NCI-H2081 treated with DMSO at 0.1 percent for 48 hours (cell line): Measurements from ENCODE around the gene CACNB2.
"Not testable (repeated sequence)": the region's sequence is repeated elsewhere in the genome, so short reads cannot be mapped to it uniquely, and the experiment has no call there.

ENCODE experiments used
- DNase-seq: peaks from one replicate; lab custom pipeline; 2025; lab: John Stamatoyannopoulos, UW

The CACNB2 gene

GRCh38 chr10:18401416-18402195, 261.4 kb downstream of the CACNB2 start:
- DNase-seq, result no peak

- no peak for DNase-seq
Observed at GRCh38 chr10:18402853-18403252, 262.6 kb downstream of the CACNB2 start.

GRCh38 chr10:18404530-18404929, 264.3 kb downstream of the CACNB2 start:
- DNase-seq, result no peak

GRCh38 chr10:18406136-18406535, 265.9 kb downstream of the CACNB2 start:
- no peak for DNase-seq

GRCh38 chr10:18409599-18410397, 269.6 kb downstream of the CACNB2 start:
- DNase-seq, result no peak

GRCh38 chr10:18414061-18414460, 273.8 kb downstream of the CACNB2 start:
- DNase-seq, result no peak

GRCh38 chr10:18417950-18418527, 277.8 kb downstream of the CACNB2 start:
- DNase-seq, result no peak

- no peak for DNase-seq
Observed at GRCh38 chr10:18418541-18419215, 278.5 kb downstream of the CACNB2 start.

- no peak for DNase-seq
Observed at GRCh38 chr10:18419945-18420344, 279.7 kb downstream of the CACNB2 start.

GRCh38 chr10:18421726-18422293, 281.6 kb downstream of the CACNB2 start:
- DNase-seq, result no peak

- DNase-seq, result no peak
Observed at GRCh38 chr10:18423058-18423637, 282.9 kb downstream of the CACNB2 start.

GRCh38 chr10:18424200-18424599, 284.0 kb downstream of the CACNB2 start:
- DNase-seq, result no peak

- DNase-seq, result no peak
Observed at GRCh38 chr10:18429335-18429734, 289.1 kb downstream of the CACNB2 start.

GRCh38 chr10:18436902-18437301, 296.7 kb downstream of the CACNB2 start:
- no peak for DNase-seq

GRCh38 chr10:18437486-18437885, 297.3 kb downstream of the CACNB2 start:
- no peak for DNase-seq

GRCh38 chr10:18438361-18439126, 298.3 kb downstream of the CACNB2 start:
- no peak for DNase-seq

GRCh38 chr10:18439601-18440000, 299.4 kb downstream of the CACNB2 start:
- DNase-seq, result no peak

GRCh38 chr10:18445635-18446034, 305.4 kb downstream of the CACNB2 start:
- not testable (repeated sequence) for DNase-seq

GRCh38 chr10:18446205-18446604, 306.0 kb downstream of the CACNB2 start:
- no peak for DNase-seq

- no peak for DNase-seq
Observed at GRCh38 chr10:18449611-18450026, 309.4 kb downstream of the CACNB2 start.

GRCh38 chr10:18450298-18450697, 310.1 kb downstream of the CACNB2 start:
- no peak for DNase-seq
